Measurements from ENCODE around the gene ZMYND8.
"Not testable (repeated sequence)": the region's sequence is repeated elsewhere in the genome, so short reads cannot be mapped to it uniquely, and the experiment has no call there.

The ZMYND8 gene

DNA sequence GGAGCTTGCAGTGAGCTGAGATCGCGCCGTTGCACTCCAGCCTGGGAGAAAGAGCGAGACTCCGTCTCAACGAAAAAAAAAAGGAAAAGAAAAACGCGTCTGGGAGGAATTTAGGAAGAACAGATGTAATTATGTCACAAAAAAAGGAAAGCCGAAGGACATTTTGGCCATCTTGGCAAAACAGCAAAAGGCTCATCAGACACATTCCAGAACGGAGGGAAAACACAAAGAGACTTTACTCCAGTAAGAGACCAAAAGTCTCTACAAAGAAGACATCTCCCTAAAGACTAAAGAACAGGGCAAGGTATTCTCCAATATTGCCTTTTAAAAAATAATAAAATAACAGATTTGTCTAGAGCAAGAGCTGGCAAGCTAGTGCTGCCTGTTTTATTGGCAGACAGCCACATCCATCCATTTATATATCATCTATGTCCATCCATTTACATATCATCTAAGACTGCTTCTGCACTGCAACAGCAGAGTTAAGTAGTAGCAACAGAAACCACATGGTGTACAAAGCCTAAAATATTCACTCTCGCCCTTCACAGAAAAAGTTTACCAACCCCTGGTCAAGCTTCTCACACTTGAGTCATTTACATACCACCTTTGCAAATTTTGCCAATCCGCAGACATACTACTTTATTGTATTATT is 133.9 kb downstream of the ZMYND8 start:
- H3K27ac ChIP-seq, result no peak overlapping the region
- no peak overlapping the region for H3K4me3 ChIP-seq

DNA sequence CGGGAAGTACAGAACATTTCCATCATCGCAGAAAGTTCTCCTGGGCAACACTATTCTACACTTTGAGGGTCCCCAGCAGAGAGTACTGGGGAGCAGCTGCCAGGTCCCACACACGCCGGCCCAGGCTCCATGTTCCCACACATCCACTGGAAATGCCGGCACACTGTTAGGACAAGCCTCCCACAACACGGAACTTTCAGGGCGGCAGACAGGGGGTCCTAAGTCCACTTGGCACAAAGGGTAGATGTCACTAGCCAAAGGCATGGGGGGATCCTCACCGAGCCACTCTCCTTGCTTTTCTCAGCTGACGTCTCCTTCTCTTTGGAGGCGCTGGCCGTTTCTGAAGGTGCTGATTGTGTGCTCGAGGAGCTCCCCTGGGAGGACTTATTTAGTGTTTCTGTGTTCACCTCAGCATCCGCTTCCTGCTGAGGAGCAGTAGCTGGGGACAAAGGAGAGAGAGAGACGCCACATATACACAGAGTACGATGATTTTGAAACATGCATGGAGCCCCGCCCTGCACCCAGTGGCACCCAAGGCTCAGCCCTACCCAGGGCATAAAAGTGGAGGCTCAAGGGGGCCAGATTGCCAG is 135.4 kb downstream of the ZMYND8 start:
- Histone ChIP-seq H3K27ac (no peak overlapping the region), H3K4me3 (no peak overlapping the region)

DNA sequence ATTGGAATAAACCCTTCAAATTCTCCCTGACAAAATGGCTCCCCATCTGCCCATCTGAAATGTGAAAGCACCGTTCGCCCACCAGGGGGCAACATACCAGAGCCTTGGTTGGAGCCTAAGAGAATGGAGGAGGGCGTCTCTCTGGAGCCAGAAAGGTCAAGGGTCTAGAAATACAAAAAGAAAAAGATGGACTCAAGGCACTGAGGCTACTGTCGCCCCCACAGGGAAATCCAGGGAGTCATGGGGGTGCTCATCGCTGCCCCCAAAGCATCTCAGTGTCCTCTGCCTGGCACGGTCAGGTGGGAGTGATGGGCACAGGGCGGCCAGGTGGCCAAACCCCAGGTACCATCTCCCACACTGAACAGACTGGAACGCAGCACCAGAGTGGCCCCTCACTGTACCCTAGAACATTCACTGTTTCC is 136.3 kb downstream of the ZMYND8 start:
- Histone ChIP-seq H3K27ac (no peak overlapping the region), H3K4me3 (no peak overlapping the region)

GRCh38 chr20:47217482-47218446 is 138.7 kb downstream of the ZMYND8 start:
- H3K27ac ChIP-seq, result no peak overlapping the region
- H3K4me3 ChIP-seq, result no peak overlapping the region

- H3K4me3 ChIP-seq, result no peak overlapping the region
- H3K27ac ChIP-seq, result no peak overlapping the region
Observed at GRCh38 chr20:47216819-47217410, 139.6 kb downstream of the ZMYND8 start.

GRCh38 chr20:47215653-47216397 is 140.7 kb downstream of the ZMYND8 start:
- no peak overlapping the region for H3K4me3 ChIP-seq
- no peak overlapping the region for H3K27ac ChIP-seq

- Histone ChIP-seq H3K4me3 (no peak overlapping the region), H3K27ac (no peak overlapping the region)
Observed at GRCh38 chr20:47213966-47214365, 142.5 kb downstream of the ZMYND8 start.

GRCh38 chr20:47212606-47213207 is 143.8 kb downstream of the ZMYND8 start:
- H3K27ac ChIP-seq, result no peak overlapping the region

GRCh38 chr20:47211036-47211435 is 145.5 kb downstream of the ZMYND8 start:
- no peak overlapping the region for H3K4me3 ChIP-seq
- H3K27ac ChIP-seq, result no peak overlapping the region

More at GRCh38 chr20:47212606-47213207, 143.8 kb downstream of the ZMYND8 start:
- no peak overlapping the region for H3K4me3 ChIP-seq

DNA sequence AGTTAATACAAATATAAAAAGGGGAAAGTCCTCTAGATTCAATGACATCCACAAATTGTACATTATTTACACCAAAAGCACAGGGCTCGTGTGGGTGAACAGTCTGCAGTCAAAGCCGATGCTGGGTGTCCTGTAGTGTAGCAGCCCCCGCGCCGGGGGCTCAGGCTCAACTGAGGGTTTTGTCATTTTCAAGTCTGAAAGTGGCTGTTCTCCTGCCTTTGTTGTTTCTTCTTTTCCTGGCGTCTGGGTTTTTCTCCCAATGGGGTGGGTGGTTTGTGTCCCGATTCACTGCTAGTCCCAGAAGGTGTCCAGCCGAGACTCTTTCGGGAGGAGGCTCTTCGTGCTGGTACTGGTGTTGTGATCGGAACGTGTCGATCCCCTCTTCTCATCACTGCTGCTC is 146.0 kb downstream of the ZMYND8 start:
- no peak overlapping the region for H3K27ac ChIP-seq
- no peak overlapping the region for H3K4me3 ChIP-seq

DNA sequence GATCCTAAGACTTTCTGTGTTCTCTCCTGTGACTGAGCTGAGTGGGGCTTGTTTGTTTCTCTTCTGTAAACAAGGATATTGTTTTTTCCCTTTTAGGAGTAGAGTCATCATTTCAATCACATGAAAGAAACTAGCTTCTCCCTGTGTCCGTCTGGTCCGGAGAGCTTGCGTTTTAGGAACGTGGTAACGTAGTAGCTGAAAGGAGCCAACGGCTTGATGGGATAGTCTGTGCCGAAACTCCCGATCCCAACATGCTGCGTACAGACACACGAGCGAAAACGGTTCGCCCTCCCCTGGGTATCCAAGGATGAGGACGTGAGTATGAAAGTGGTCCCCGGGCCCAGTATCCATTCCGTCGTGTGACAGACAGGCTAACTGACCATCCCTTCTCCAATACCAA is 146.5 kb downstream of the ZMYND8 start:
- Histone ChIP-seq H3K4me3 (no peak overlapping the region), H3K27ac (no peak overlapping the region)

DNA sequence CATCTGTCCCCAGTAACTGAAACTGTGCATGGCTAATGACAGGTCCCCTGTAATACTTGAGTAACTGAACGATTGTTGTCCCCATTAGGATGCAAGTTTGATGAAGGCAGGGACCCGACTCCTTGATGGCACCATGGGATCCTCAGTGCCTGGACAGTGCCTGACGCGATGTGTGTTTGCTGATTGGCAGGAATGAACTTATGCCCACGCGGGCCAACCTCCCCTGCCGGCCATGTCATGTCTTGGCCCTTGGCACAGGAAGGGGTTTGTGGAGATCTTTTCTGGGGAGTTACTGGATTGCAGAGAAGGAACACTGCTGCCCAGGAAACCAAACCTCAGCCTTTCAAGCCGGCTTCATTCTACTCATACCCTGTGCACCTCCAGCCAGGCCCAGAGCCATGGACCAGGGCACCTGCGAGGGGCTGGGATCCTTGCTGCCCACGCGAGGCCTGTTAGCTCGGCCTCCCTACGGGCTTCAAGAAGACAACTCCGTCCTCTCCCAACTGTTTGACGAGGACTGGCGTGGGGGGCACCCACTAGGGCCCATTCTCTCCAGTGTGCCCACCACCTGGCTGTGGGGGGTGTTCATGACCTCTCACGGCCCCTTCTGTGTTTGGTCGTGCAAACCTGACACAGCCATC is 147.8 kb downstream of the ZMYND8 start:
- Histone ChIP-seq H3K27ac (no peak overlapping the region), H3K4me3 (no peak overlapping the region)

- H3K4me3 ChIP-seq, result no peak overlapping the region
- no peak overlapping the region for H3K27ac ChIP-seq
Observed at GRCh38 chr20:47206962-47207641, 149.4 kb downstream of the ZMYND8 start.

- not testable (repeated sequence) for H3K27ac ChIP-seq, H3K4me3 ChIP-seq
Observed at GRCh38 chr20:47206552-47206951, 149.9 kb downstream of the ZMYND8 start.

DNA sequence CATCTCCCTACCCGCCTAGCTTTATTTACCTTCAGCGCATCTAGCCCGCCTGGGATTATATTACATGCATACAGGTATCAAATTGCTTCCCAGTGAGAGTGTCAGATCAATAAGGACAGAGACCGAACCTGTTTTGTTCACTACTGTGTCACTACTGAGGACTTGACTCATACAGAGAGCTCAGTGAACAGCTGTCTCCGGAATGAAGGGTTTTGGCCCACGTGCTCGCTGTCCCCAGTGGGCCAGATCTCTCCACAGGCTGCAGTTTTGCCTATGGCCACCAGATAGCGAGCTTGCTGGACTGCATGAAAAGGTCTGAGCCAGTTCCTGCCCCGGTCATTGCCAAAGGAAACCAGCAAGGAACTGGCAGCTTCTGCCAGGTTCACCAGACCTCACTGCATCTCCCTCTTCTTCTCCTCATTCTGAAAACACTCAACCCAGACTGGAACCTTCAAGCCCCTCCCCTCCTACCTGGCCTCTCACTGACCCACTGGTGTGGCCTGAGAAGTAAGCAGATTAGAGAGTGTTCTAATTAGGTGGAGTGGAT is 150.8 kb downstream of the ZMYND8 start:
- Histone ChIP-seq H3K27ac (no peak overlapping the region), H3K4me3 (no peak overlapping the region)

GRCh38 chr20:47204850-47205122 is 151.7 kb downstream of the ZMYND8 start:
- H3K4me3 ChIP-seq, H3K27ac ChIP-seq: not testable (repeated sequence)

- no peak overlapping the region for H3K4me3 ChIP-seq
- H3K27ac ChIP-seq, result no peak overlapping the region
Observed at GRCh38 chr20:47204008-47204849, 152.3 kb downstream of the ZMYND8 start.

All from skin epidermis (tissue), 12 donors.